HG03520 (cell line): ENCODE results near the gene GRM8.

Source experiments
- ATAC-seq: cut with Tn5 transposase; IDR thresholded peaks from one replicate; pipeline ENCODE4 v1.9.1; 2021; ENCODE audit warnings: mild to moderate bottlenecking, moderate library complexity; ENCODE audit not compliant: unreplicated experiment

The GRM8 gene

GRCh38 chr7:127151379-127151778 lies 101.4 kb downstream of the GRM8 start:
- no peak for ATAC-seq

- no peak for ATAC-seq
These were observed 102.2 kb downstream of the GRM8 start for GRCh38 chr7:127150543-127150942.

- ATAC-seq, result no peak
These were observed 105.8 kb downstream of the GRM8 start for GRCh38 chr7:127146746-127147536.

GRCh38 chr7:127137146-127137545 lies 115.6 kb downstream of the GRM8 start:
- no peak for ATAC-seq

GRCh38 chr7:127135871-127136485 lies 116.8 kb downstream of the GRM8 start:
- no peak for ATAC-seq

- ATAC-seq, result no peak
These were observed 129.5 kb downstream of the GRM8 start for GRCh38 chr7:127123220-127123619.

GRCh38 chr7:127119517-127119916 lies 133.2 kb downstream of the GRM8 start:
- ATAC-seq, result no peak

GRCh38 chr7:127114742-127115265 lies 137.9 kb downstream of the GRM8 start:
- ATAC-seq, result no peak

- ATAC-seq, result peak; percentile 96
These were observed 145.1 kb downstream of the GRM8 start for GRCh38 chr7:127107601-127108007.

- no peak for ATAC-seq
These were observed 159.4 kb downstream of the GRM8 start for GRCh38 chr7:127093340-127093739.

GRCh38 chr7:127091620-127092019 lies 161.1 kb downstream of the GRM8 start:
- no peak for ATAC-seq

- ATAC-seq, result no peak
These were observed 163.6 kb downstream of the GRM8 start for GRCh38 chr7:127089146-127089545.

- ATAC-seq, result no peak
These were observed 171.2 kb downstream of the GRM8 start for GRCh38 chr7:127081539-127081938.

GRCh38 chr7:127080576-127080975 lies 172.2 kb downstream of the GRM8 start:
- ATAC-seq, result no peak

- ATAC-seq, result no peak
These were observed 185.8 kb downstream of the GRM8 start for GRCh38 chr7:127066974-127067373.

GRCh38 chr7:127059475-127059874 lies 193.3 kb downstream of the GRM8 start:
- no peak for ATAC-seq

- no peak for ATAC-seq
These were observed 194.8 kb downstream of the GRM8 start for GRCh38 chr7:127057918-127058317.

GRCh38 chr7:127056202-127056601 lies 196.5 kb downstream of the GRM8 start:
- no peak for ATAC-seq

- ATAC-seq, result no peak
These were observed 205.2 kb downstream of the GRM8 start for GRCh38 chr7:127047521-127047920.

- no peak for ATAC-seq
These were observed 210.9 kb downstream of the GRM8 start for GRCh38 chr7:127041689-127042452.

- no peak for ATAC-seq
These were observed 212.7 kb downstream of the GRM8 start for GRCh38 chr7:127040042-127040441.

GRCh38 chr7:127039541-127039940 lies 213.2 kb downstream of the GRM8 start:
- ATAC-seq, result no peak
